OCI-M1 (cell line): Measurements from ENCODE around the gene CYP3A7.
"Not testable (repeated sequence)": the region's sequence is repeated elsewhere in the genome, so short reads cannot be mapped to it uniquely, and the experiment has no call there.

ENCODE experiments used
- DNase-seq: peaks from one replicate; lab custom pipeline; 2025; lab: John Stamatoyannopoulos, UW

Gene CYP3A7

GRCh38 chr7:99668541-99668940, 66.5 kb downstream of the CYP3A7 start:
- DNase-seq, result no peak

DNA sequence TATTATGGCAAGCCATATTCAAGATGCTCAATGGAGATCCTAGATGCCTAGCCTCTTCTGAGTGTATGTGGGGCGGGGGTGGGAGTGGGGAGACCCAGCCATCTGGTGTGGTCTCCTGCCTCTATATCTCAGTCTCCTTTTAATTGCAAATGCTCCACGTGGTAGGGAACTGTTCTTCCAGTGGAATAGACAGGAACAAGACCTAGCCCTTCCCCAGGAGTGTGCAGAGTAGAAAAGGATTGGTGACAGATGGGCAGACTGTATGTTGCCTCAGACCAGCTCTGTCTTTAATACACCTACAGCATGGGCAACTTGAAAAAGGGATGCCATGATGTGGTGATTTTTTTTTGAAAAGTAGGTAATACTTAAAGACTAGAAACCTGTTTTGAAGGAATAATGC, 67.8 kb downstream of the CYP3A7 start:
- DNase-seq, result no peak

DNA sequence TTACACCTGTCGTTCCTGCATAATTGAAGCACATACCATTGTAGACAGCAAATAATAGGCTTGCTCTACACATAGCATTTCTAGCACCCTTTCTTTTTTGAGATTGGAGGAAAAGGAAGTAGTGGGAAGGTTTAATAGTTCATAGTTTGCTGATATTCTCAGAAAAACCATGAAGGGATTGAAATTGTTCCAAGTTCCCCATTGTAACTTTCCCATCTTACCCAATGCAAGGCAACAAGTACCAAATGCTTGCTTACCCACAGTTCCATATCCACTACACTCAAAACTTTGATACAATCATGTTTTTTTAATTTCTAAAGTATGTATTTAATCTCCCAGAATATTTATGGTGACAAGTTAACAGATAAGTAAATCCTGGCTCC, 69.0 kb downstream of the CYP3A7 start:
- DNase-seq, result peak; percentile 90

DNA sequence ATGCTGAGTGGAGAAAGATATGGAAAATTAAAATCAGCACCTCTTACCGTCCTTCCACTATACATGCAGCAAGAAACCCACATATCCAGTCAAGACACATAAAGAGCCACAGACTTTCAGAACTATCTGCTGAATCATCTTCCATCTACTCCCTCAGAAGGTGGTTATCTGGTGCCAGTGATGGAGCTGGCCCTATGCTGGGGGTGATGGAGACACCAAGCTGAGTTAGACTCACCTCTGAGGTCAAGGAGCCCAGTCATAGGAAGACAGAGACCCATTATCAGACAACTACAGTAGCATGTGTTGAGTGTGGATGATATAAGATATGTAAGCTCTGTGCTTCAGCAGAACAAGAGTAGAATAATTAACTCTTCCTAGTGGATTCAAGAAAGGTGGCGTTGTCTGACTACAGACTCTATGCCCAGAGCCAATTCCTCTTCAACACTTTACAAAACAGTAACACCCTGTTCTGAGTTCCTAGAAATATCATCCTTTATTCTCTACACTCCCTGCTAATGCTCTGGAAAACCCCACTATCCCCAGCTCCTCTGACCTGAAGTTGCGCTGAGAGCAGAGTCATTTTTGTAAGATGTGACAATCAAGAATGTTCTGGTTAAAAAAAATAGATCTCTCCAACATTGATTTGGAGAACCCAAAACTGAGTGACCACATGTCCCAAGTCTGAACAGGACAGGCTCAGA, 69.5 kb downstream of the CYP3A7 start:
- DNase-seq, result peak; percentile 85

- DNase-seq, result not testable (repeated sequence)
Observed at GRCh38 chr7:99657879-99658278, 77.1 kb downstream of the CYP3A7 start.
